ENCODE data around the gene KRT73. TPM values are rescaled to one million over a fixed set of nuclear protein-coding genes. Genes with fewer than 3 reads are reported as not detected.

The KRT73 gene
- total RNA-seq, 1 experiment from 2014 or later: not detected

- Mint-ChIP-seq H3K27me3 (ENCODE audit: low read depth) (peaks cover 27% of the 10 kb centered on the region), H3K9me3 (no peaks in the 10 kb centered on the region), H3K4me3 (no peak overlapping the region), H3K27ac (no peak overlapping the region), H3K36me3 (ENCODE audit: insufficient read depth in 1 of 3, low read depth in 3 of 3) (no peaks in the 10 kb centered on the region), H3K4me1 (no peaks in the 10 kb centered on the region; a peak in 1 of 4 replicates)
- Histone ChIP-seq H4K20me1 (ENCODE audit: control insufficient read depth, insufficient read depth, insufficient read length) (peaks cover 2% of the 10 kb centered on the region), H2AFZ (ENCODE audit: low read length) (no peak overlapping the region), H3T11ph (ENCODE audit: low read length) (no peak overlapping the region), H3K4ac (ENCODE audit: low read depth, low read length) (no peak overlapping the region), H3K56ac (ENCODE audit: insufficient read length, low read depth, low read length) (no peak overlapping the region), H4K5ac (ENCODE audit: insufficient read length, low read depth, low read length) (no peak overlapping the region), H3K79me2 (ENCODE audit: insufficient read depth, low read length) (no peaks in the 10 kb centered on the region), H3K4me1 (ENCODE audit: insufficient read depth, low read length) (no peaks in the 10 kb centered on the region), H3K18ac (ENCODE audit: insufficient read length, low read depth, low read length) (no peak overlapping the region), H3K23ac (ENCODE audit: insufficient read length, low read depth, low read length) (no peak overlapping the region), H2BK5ac (ENCODE audit: insufficient read length, low read length) (no peak overlapping the region), H4K91ac (ENCODE audit: insufficient read length, low read depth, low read length) (no peak overlapping the region), H3K27me3 (ENCODE audit: insufficient read depth, low read length) (no peaks in the 10 kb centered on the region), H3K79me1 (ENCODE audit: insufficient read depth, low read depth, low read length, poor library complexity, severe bottlenecking) (no peaks in the 10 kb centered on the region), H4K8ac (replicated peaks; ENCODE audit: insufficient read length, low read depth, low read length) (no peak overlapping the region), H2BK120ac (ENCODE audit: low read depth, low read length, poor library complexity, severe bottlenecking) (no peak overlapping the region), H3K27ac (ENCODE audit: insufficient read length, low read depth, low read length) (no peak overlapping the region), H2BK12ac (ENCODE audit: insufficient read length, low read depth, low read length) (no peak overlapping the region), H3K4me2 (ENCODE audit: insufficient read depth, insufficient read length, low read length) (no peak overlapping the region), H2BK15ac (ENCODE audit: low read depth, low read length) (no peak overlapping the region), H2AK5ac (ENCODE audit: insufficient read length, low read length) (no peak overlapping the region), H3K23me2 (ENCODE audit: insufficient read length, low read depth, low read length, poor library complexity, severe bottlenecking) (no peaks in the 10 kb centered on the region), H3K9me3 (ENCODE audit: control insufficient read depth, low read depth, low read length) (no peaks in the 10 kb centered on the region), H3K9ac (ENCODE audit: extremely low read depth, insufficient read length, low read length) (no peak overlapping the region), H3K14ac (ENCODE audit: insufficient read depth, low read length) (no peak overlapping the region), H2BK20ac (ENCODE audit: low read depth, low read length, poor library complexity, severe bottlenecking) (no peak overlapping the region)
- TF ChIP-seq CTCF (conservative IDR thresholded peaks at IDR 0.05): no peak
- no peak for DNase-seq
Observed at GRCh38 chr12:52662918-52663229, 44.5 kb upstream of the KRT73 start.
